Lung (tissue), 12 donors: ENCODE data around the gene STXBP6. TPM values are rescaled to one million over a fixed set of nuclear protein-coding genes. Genes with fewer than 3 reads are reported as not detected.

ENCODE experiments used
- ATAC-seq: fragments of 200-7000 bp; cut with Tn5 transposase; one replicate; pipeline ENCODE4 v1.9.1; 2020; ENCODE audit warnings: moderate number of reproducible peaks; ENCODE audit not compliant: insufficient read depth, low FRiP score
- DNase-seq, 3 donors: peaks; one replicate each; pipeline ENCODE4 v3.0.0-alpha.2; 2013 to 2017
- H3K27ac ChIP-seq, 2 donors: one replicate each; pipeline ENCODE4 v1.5.1; 2013; ENCODE audit warnings: mild to moderate bottlenecking in 2 of 2, moderate library complexity in 2 of 2, control low read depth in 1 of 2, inconsistent platforms in 1 of 2, low read depth in 1 of 2, low read length in 1 of 2
- H3K27me3 ChIP-seq, 3 donors: one replicate each; pipeline ENCODE4 v1.5.1; 2013; ENCODE audit warnings: low read length in 2 of 3; ENCODE audit not compliant: control insufficient read depth in 3 of 3, insufficient read depth in 3 of 3
- H3K36me3 ChIP-seq, 4 donors: one replicate each; pipeline ENCODE4 v1.5.1; 2013; ENCODE audit warnings: low read length in 4 of 4, mild to moderate bottlenecking in 1 of 4, moderate library complexity in 1 of 4; ENCODE audit not compliant: control insufficient read depth in 4 of 4, insufficient read depth in 4 of 4
- H3K4me1 ChIP-seq, 5 donors: one replicate each; pipeline ENCODE4 v1.5.1; 2013; ENCODE audit warnings: low read length in 5 of 5, mild to moderate bottlenecking in 2 of 5, moderate library complexity in 1 of 5; ENCODE audit not compliant: control insufficient read depth in 5 of 5, insufficient read depth in 5 of 5
- H3K4me3 ChIP-seq: one replicate; pipeline ENCODE4 v1.5.1; 2013; ENCODE audit warnings: mild to moderate bottlenecking, control low read depth, moderate library complexity
- H3K9ac ChIP-seq, 2 donors: one replicate each; pipeline ENCODE4 v1.5.1; 2013; ENCODE audit warnings: low read length in 2 of 2, control low read depth in 1 of 2; ENCODE audit not compliant: insufficient read depth in 1 of 2
- H3K9me3 ChIP-seq, 4 donors: one replicate each; pipeline ENCODE4 v1.5.1; 2013; ENCODE audit warnings: low read length in 3 of 4, mild to moderate bottlenecking in 1 of 4, moderate library complexity in 1 of 4; ENCODE audit not compliant: control insufficient read depth in 4 of 4, insufficient read depth in 3 of 4
- CTCF ChIP-seq: IDR thresholded peaks from 2 replicates; pipeline ENCODE4 v1.5.1; 2012; ENCODE audit warnings: mild to moderate bottlenecking; ENCODE audit errors: control extremely low read depth, extremely low read depth
- WGBS, 2 donors: extraction: QIAGEN DNeasy Blood & Tissue Kit; methylation state at CpG; one replicate each; pipeline ENCODE4 v1.1.7; 2013; 5-methylcytosine and 5-hydroxymethylcytosine counted together
- polyA plus RNA-seq, 2 donors: library from polyadenylated mRNA; stranded (reverse); fragments of 200-250 nt; gene quantifications; one replicate each; pipeline ENCODE4 v1.2.1, GENCODE V29; 2013
- total RNA-seq, 2 donors: library from RNA; depleted of rRNA in 1 of 2; stranded (reverse); fragments of >200 nt in 1 of 2; gene quantifications; one replicate each; pipeline ENCODE4 v1.2.1, GENCODE V29; 2014 to 2021
- donor health status: control.
- donor health status: control.
- donor health status: Bipolar disorder and iron deficiency.
- donor health status: healthy.
- donor health status: DM: yes; HTN: yes; CAD: no.

The STXBP6 gene
- total and polyA plus RNA-seq, 4 donors = 9.3 to 42.5 (median 10.5) TPM

DNA sequence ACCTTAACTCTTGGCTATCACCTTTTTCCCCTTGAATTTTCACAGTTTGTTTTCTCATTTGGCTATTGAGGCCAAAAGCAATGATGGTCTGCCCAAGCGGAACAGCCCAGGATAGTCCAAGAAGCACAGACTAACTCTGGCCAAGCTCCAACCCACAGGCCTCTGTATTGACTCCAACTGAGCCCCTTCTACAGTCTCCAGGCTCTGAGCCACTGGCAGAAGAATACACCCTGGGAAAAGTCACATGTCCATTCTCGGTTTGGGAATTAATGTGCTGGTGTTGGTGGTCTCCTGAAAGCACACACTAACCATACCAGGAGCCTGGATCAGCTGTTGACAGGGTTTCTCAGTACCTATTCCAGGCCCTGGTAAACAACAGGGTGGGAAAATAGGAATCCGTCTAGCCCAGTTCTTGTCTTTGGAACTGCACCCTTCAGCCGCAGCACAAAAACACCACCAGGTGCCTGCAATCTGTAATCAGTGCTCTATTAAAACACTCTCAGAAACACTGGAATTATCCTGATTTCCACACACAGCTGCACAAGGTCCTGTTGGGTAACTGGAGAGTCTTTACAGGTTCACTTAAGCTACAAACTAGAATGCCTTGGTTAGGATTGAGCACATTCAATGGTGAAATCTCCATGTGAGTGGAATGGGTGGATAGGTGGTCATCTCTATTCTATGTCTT is 63.6 kb downstream of the STXBP6 start:
- no peak for DNase-seq
- peaks cover 0 to 1% (median 0%) of the 10 kb centered on the region in 4 donors for H3K9me3 ChIP-seq
- TF ChIP-seq CTCF = no peak
- H3K4me1 ChIP-seq = peaks cover 6 to 28% (median 16%) of the 10 kb centered on the region in 5 donors
- ATAC-seq = no peak
- no peak overlapping the region for H3K9ac ChIP-seq
- peak overlapping the region in 1 of 2 donors; percentile 56 for H3K27ac ChIP-seq
- H3K36me3 ChIP-seq = peaks cover 0 to 18% (median 6%) of the 10 kb centered on the region in 4 donors
- no peak overlapping the region for H3K4me3 ChIP-seq
- WGBS, 2 donors = 91 to 92% methylated on average over 4 of the region's 4 CpGs
- H3K27me3 ChIP-seq = no peaks in the 10 kb centered on the region

DNA sequence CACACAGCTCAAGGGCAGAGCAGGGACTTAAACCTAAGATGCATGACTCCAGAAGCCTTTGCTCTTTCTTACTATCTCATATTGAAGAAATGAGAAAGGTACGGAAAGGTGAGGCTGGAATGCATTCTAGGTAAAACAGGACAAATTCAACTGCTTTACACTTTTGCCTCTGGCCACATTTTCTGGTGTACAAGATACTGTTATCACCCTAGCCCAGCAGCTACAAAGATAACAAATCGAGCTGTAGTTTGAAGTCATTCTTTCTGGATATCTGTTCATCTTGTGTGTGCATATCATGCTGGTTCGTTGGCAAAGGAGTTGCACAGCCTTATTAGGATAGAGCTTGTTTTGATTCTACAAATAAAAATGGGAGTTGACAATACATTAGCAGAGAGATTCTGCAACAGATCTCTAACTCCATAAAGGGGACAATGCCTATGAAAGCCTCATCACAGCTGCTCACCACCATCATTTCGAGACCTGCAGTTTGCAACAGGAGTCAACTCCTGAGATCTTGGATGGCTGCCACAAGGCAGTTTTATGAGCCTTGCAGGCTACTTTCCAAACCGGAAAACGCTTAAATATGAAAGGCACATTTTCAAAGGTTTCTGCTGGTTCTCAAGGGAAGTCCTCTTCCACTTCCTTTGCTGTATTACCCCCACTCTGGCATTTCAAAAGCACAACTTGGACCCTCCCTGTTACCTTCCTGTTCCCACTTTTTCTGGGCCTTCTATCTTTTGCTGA is 64.9 kb downstream of the STXBP6 start:
- no peak overlapping the region for H3K4me3 ChIP-seq
- ATAC-seq (no peak), DNase-seq (peak in 1 of 3 donors; percentile 68)
- H3K27ac ChIP-seq = peak overlapping the region in 1 of 2 donors; percentile 32
- peaks cover 6 to 28% (median 16%) of the 10 kb centered on the region in 5 donors for H3K4me1 ChIP-seq
- peaks cover 0 to 18% (median 6%) of the 10 kb centered on the region in 4 donors for H3K36me3 ChIP-seq
- H3K9me3 ChIP-seq = peaks cover 0 to 1% (median 0%) of the 10 kb centered on the region in 4 donors
- no peak overlapping the region for H3K9ac ChIP-seq
- H3K27me3 ChIP-seq = no peaks in the 10 kb centered on the region
- 35 to 45% methylated on average over 6 of the region's 6 CpGs for WGBS, 2 donors
- TF ChIP-seq CTCF = no peak

- peak overlapping the region in 1 of 2 donors; percentile 59 for H3K27ac ChIP-seq
- WGBS, 2 donors = 64 to 74% methylated on average over 6 of the region's 6 CpGs
Observed at GRCh38 chr14:24982472-24983155, 67.3 kb downstream of the STXBP6 start.

More at GRCh38 chr14:24982472-24983155, 67.3 kb downstream of the STXBP6 start:
- ATAC-seq (peak; percentile 30), DNase-seq (peak in 2 of 3 donors; percentile 67 to 74)
- peaks cover 5 to 43% (median 16%) of the 10 kb centered on the region in 5 donors for H3K4me1 ChIP-seq
- H3K9me3 ChIP-seq = no peaks in the 10 kb centered on the region
- peaks cover 0 to 10% (median 4%) of the 10 kb centered on the region in 4 donors for H3K36me3 ChIP-seq
- H3K4me3 ChIP-seq = no peak overlapping the region
- no peak overlapping the region for H3K9ac ChIP-seq
- TF ChIP-seq CTCF = no peak
- no peaks in the 10 kb centered on the region for H3K27me3 ChIP-seq
